ENCODE measurements around the gene ARL10. TPM values are rescaled to one million over a fixed set of nuclear protein-coding genes. Genes with fewer than 3 reads are reported as not detected.

The ARL10 gene
- total RNA-seq, 3 donors from 2014 or later (not counting 1 experiment from before 2014, with no cell fraction given) = 0.75 to 6.8 (median 6.7) TPM

- TF ChIP-seq CTCF (IDR thresholded peaks at IDR 0.05) = no peak
- Mint-ChIP-seq H3K4me1 (no peaks in the 10 kb centered on the region), H3K9me3 (no peaks in the 10 kb centered on the region), H3K27me3 (ENCODE audit: low read depth in 2 of 2) (no peaks in the 10 kb centered on the region), H3K27ac (no peak overlapping the region), H3K36me3 (no peaks in the 10 kb centered on the region), H3K4me3 (no peak overlapping the region)
- no peak for ATAC-seq
- Histone ChIP-seq H3K9me3 (ENCODE audit: control insufficient read depth, insufficient read depth, low read length) (no peaks in the 10 kb centered on the region), H3K27me3 (ENCODE audit: control insufficient read depth, insufficient read depth, low read length) (no peaks in the 10 kb centered on the region), H3K4me3 (ENCODE audit: low read length) (no peak overlapping the region), H3K4me1 (ENCODE audit: control insufficient read depth, insufficient read depth, low read length) (no peaks in the 10 kb centered on the region), H3K36me3 (ENCODE audit: control insufficient read depth, insufficient read depth, low read length) (peaks cover 20% of the 10 kb centered on the region), H3K27ac (ENCODE audit: low read length) (no peak overlapping the region)
- no peak for DNase-seq
- whole genome bisulfite sequencing (ENCODE audit: insufficient coverage) = 100% methylated on average over 2 of the region's 3 CpGs
- intact Hi-C loops (cut with micrococcal nuclease) = no loop called here
Measured at GRCh38 chr5:176320577-176320976, 44.7 kb upstream of the ARL10 start.

- Mint-ChIP-seq H3K9me3 (peaks cover 2 to 5% of the 10 kb centered on the region in 2 donors), H3K4me3 (no peak overlapping the region), H3K27ac (no peak overlapping the region), H3K27me3 (ENCODE audit: low read depth in 2 of 2) (no peaks in the 10 kb centered on the region), H3K36me3 (peaks cover 30% of the 10 kb centered on the region), H3K4me1 (no peaks in the 10 kb centered on the region)
- DNase-seq = no peak
- intact Hi-C loops (cut with micrococcal nuclease) = no loop called here
- Histone ChIP-seq H3K4me1 (ENCODE audit: control insufficient read depth, insufficient read depth, low read length) (no peaks in the 10 kb centered on the region), H3K27ac (ENCODE audit: low read length) (no peak overlapping the region), H3K36me3 (ENCODE audit: control insufficient read depth, insufficient read depth, low read length) (peaks cover 18% of the 10 kb centered on the region), H3K27me3 (ENCODE audit: control insufficient read depth, insufficient read depth, low read length) (no peaks in the 10 kb centered on the region), H3K9me3 (ENCODE audit: control insufficient read depth, insufficient read depth, low read length) (no peaks in the 10 kb centered on the region), H3K4me3 (ENCODE audit: low read length) (no peak overlapping the region)
- ATAC-seq = no peak
- no peak for TF ChIP-seq CTCF (IDR thresholded peaks at IDR 0.05)
Measured at GRCh38 chr5:176334031-176334770, 31.1 kb upstream of the ARL10 start.

- no peak for DNase-seq
- H3K36me3 ChIP-seq (ENCODE audit: control insufficient read depth, insufficient read depth, low read length) = peaks cover 18% of the 10 kb centered on the region
- H3K9me3 Mint-ChIP-seq = peaks cover 2 to 5% of the 10 kb centered on the region in 2 donors
- 100% methylated on average over 1 of the region's 1 CpG for WGBS (ENCODE audit: insufficient coverage)
- H3K36me3 Mint-ChIP-seq = peaks cover 30% of the 10 kb centered on the region
- ATAC-seq = no peak
- TF ChIP-seq CTCF (IDR thresholded peaks at IDR 0.05) = no peak
- no peak overlapping the region for H3K27ac Mint-ChIP-seq
- no peaks in the 10 kb centered on the region for H3K27me3 Mint-ChIP-seq (ENCODE audit: low read depth in 2 of 2)
- H3K27ac ChIP-seq (ENCODE audit: low read length) = no peak overlapping the region
- H3K9me3 ChIP-seq (ENCODE audit: control insufficient read depth, insufficient read depth, low read length) = no peaks in the 10 kb centered on the region
- H3K4me3 ChIP-seq (ENCODE audit: low read length) = no peak overlapping the region
- H3K4me1 Mint-ChIP-seq = no peaks in the 10 kb centered on the region
- no peaks in the 10 kb centered on the region for H3K27me3 ChIP-seq (ENCODE audit: control insufficient read depth, insufficient read depth, low read length)
- no peaks in the 10 kb centered on the region for H3K4me1 ChIP-seq (ENCODE audit: control insufficient read depth, insufficient read depth, low read length)
- intact Hi-C loops (cut with micrococcal nuclease) = no loop called here
- no peak overlapping the region for H3K4me3 Mint-ChIP-seq
Measured at GRCh38 chr5:176337913-176338312, 27.4 kb upstream of the ARL10 start.

GRCh38 chr5:176339304-176339703, 26.0 kb upstream of the ARL10 start:
- Histone ChIP-seq H3K9me3 (ENCODE audit: control insufficient read depth, insufficient read depth, low read length) (no peaks in the 10 kb centered on the region), H3K27ac (ENCODE audit: low read length) (no peak overlapping the region), H3K4me3 (ENCODE audit: low read length) (no peak overlapping the region), H3K27me3 (ENCODE audit: control insufficient read depth, insufficient read depth, low read length) (no peaks in the 10 kb centered on the region), H3K4me1 (ENCODE audit: control insufficient read depth, insufficient read depth, low read length) (no peaks in the 10 kb centered on the region), H3K36me3 (ENCODE audit: control insufficient read depth, insufficient read depth, low read length) (peaks cover 18% of the 10 kb centered on the region)
- Mint-ChIP-seq H3K9me3 (no peaks in the 10 kb centered on the region), H3K4me3 (no peak overlapping the region), H3K27ac (no peak overlapping the region), H3K4me1 (no peaks in the 10 kb centered on the region), H3K36me3 (peaks cover 20% of the 10 kb centered on the region), H3K27me3 (ENCODE audit: low read depth in 2 of 2) (no peaks in the 10 kb centered on the region)
- no peak for TF ChIP-seq CTCF (IDR thresholded peaks at IDR 0.05)
- no peak for ATAC-seq
- no peak for DNase-seq
- WGBS (ENCODE audit: insufficient coverage) = 81% methylated on average over 3 of the region's 5 CpGs
- intact Hi-C loops (cut with micrococcal nuclease) = no loop called here

Data from natural killer cell (primary cell).